Stimulated activated memory B cell treated with anti-CD40 and anti-IgM and Interleukin-4, amounts not matched to agents 10 μg/mL and 1 μg/mL and 100 μg/mL, for 72 hours (primary cell): ENCODE data around the gene ACTA2.

Experiments used
- ATAC-seq: fragments of 150-1000 bp; cut with Tn5 transposase; 2 replicates; pipeline ENCODE4 v1.10.0; 2021
- H3K27ac Mint-ChIP-seq: one replicate; pipeline ENCODE4 v1.8.0; 2022; ENCODE audit warnings: mild to moderate bottlenecking, mixed read lengths
- H3K27me3 Mint-ChIP-seq: one replicate; pipeline ENCODE4 v1.8.0; 2022; ENCODE audit warnings: mixed read lengths
- H3K36me3 Mint-ChIP-seq: one replicate; pipeline ENCODE4 v1.8.0; 2022; ENCODE audit warnings: mixed read lengths
- H3K4me1 Mint-ChIP-seq: one replicate; pipeline ENCODE4 v1.8.0; 2022; ENCODE audit warnings: mixed read lengths
- H3K4me3 Mint-ChIP-seq: one replicate; pipeline ENCODE4 v1.8.0; 2022; ENCODE audit warnings: mild to moderate bottlenecking, moderate library complexity, mixed read lengths
- H3K9me3 Mint-ChIP-seq: one replicate; pipeline ENCODE4 v1.8.0; 2022; ENCODE audit warnings: mixed read lengths

The ACTA2 gene

DNA sequence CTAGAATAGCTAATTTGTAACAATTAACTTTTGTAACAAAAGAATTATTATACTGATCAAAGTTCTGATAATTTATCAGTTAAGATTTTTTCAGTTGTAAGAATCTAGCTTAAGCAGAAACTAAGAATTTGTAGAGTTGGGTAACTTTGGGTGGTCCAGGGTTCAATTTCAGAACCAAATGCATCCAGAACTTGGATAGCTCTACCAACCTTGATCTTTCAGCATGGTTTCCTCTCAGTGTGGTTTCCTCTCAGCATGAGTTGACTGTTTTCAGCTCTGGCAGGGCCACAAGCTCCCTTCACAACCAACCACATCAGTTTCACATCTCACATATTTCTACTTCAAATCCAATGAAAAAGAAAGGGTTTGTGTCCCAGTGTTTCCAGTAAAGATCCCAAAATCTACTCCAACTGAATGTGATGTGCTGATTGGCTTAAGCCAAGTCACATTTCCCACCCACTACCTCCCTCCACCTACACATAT lies 34.7 kb upstream of the ACTA2 start:
- peaks cover 6% of the 10 kb centered on the region for H3K36me3 Mint-ChIP-seq
- H3K4me1 Mint-ChIP-seq: peaks cover 38% of the 10 kb centered on the region
- no peak overlapping the region for H3K4me3 Mint-ChIP-seq
- no peak overlapping the region for H3K27ac Mint-ChIP-seq
- no peaks in the 10 kb centered on the region for H3K27me3 Mint-ChIP-seq
- H3K9me3 Mint-ChIP-seq: peaks cover 6% of the 10 kb centered on the region
- ATAC-seq: no peak

DNA sequence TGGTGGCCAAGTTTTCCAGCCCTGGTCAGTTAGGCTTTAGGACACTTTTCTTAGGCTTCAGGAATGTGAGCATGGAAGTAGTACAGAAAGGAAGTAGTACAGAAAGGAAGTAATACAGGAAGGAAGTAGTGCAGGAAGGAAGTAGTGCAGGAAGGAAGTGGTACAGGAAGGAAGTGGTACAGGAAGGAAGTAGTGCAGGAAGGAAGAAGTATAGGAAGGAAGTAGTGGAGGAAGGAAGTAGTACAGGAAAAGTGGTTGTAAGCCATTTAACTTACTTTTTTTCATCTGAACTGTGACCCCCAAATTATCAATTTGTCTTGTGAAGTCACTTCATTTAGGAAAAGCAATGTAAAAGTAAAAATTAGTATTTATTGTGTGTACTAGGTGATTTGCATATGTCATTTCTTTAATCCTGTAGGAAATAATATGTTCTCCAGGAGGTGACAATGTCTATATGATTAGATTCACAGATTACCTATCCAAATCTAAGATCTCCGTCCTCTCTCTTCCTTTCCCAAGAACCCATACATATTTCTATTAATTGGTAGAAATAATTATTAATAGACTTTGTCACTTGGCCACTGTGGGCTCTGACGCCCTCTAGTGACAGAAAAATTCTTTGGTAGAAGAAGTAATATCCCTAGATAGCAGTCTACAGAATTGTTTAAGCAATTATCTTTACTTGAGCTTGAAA lies 34.1 kb upstream of the ACTA2 start:
- Mint-ChIP-seq H3K27ac (peak overlapping the region; percentile 33), H3K4me1 (peaks cover 34% of the 10 kb centered on the region)

DNA sequence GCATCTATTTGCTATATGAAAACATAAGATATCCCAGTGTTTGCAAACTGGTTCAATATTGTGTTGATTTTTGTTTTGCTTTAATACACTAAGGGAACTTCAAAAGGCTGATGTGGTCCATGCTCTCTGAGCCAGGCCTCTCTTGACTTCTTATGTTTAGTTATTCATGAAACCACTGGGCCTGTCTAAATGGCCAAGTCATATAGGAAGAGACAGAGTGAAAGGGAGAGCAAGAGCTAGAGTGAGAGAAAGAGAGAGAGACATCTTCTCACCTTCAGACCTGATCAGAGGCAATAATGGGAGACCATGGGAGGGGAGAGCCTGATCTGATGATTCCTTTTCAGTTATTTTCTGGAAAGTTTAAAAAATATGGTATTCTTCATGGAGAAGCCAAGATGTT lies 32.0 kb upstream of the ACTA2 start:
- Mint-ChIP-seq H3K4me3 (no peak overlapping the region), H3K27me3 (no peaks in the 10 kb centered on the region), H3K9me3 (peaks cover 6% of the 10 kb centered on the region), H3K4me1 (peaks cover 20% of the 10 kb centered on the region), H3K27ac (no peak overlapping the region), H3K36me3 (peaks cover 6% of the 10 kb centered on the region)
- no peak for ATAC-seq

More for the DNA sequence above, 34.1 kb upstream of the ACTA2 start:
- Mint-ChIP-seq H3K36me3 (peaks cover 6% of the 10 kb centered on the region), H3K4me3 (no peak overlapping the region), H3K9me3 (peaks cover 6% of the 10 kb centered on the region), H3K27me3 (no peaks in the 10 kb centered on the region)
- no peak for ATAC-seq

DNA sequence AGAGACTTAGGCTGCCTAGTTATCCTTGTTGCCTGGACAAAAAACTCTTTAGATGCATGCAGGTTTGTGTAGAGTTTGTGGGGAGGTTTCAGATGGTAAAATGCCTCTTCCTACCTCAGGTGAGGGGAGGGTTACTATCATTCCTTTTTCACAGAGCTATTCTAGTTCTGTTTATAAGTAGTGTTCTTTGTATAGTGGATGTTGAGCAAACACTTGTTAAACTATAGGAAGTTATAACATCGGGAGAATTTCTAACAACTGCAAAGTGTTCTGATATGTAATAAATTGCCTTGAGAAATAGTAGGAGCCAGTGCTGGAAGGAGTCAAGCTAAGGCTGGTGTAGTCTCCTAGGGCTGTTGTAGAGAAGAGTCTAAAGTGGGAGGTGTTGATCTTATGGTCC lies 31.4 kb upstream of the ACTA2 start:
- Mint-ChIP-seq H3K27ac (no peak overlapping the region), H3K36me3 (peaks cover 6% of the 10 kb centered on the region), H3K4me3 (no peak overlapping the region), H3K9me3 (peaks cover 6% of the 10 kb centered on the region), H3K4me1 (peaks cover 16% of the 10 kb centered on the region), H3K27me3 (no peaks in the 10 kb centered on the region)
- no peak for ATAC-seq

DNA sequence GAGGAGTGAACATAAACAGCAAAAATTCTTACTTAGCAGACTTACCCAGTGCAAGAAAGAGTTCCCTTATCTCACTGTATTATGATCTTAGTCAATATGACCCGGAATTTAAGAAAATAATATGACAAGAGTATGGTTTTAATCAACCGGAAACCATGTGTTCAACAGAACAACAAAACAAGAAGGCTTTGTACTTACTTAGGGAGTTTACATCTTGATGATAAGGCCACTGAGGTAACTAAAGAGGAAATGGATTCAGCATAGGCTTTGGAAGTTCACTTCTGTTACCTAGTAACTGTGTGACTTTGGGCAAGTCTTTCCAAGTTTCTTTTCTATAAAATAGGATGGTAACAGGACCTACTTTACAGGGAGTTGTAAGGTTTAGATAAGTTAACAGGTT lies 30.6 kb upstream of the ACTA2 start:
- ATAC-seq: no peak
- Mint-ChIP-seq H3K27ac (no peak overlapping the region), H3K36me3 (peaks cover 6% of the 10 kb centered on the region), H3K4me1 (peaks cover 16% of the 10 kb centered on the region), H3K4me3 (no peak overlapping the region), H3K27me3 (no peaks in the 10 kb centered on the region), H3K9me3 (peaks cover 6% of the 10 kb centered on the region)

DNA sequence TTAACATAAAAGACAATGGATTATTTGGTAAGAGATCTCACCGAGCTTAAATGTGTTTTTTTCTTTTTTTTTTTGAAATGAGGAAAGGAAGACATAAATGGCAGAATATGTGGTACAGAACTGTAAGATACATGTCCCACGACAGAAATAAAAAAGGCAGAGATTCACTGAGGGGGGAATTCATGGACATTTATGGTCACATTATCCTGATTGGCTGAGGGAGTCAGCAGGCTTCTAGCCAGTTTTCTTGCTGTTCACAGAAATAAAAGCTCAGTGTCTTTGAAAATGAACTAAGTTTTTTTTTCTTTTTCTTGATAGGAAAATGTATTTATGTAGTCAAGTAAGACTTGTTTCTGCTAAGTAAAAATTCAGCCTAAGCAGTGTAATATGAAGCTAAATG lies 29.8 kb upstream of the ACTA2 start:
- peaks cover 6% of the 10 kb centered on the region for H3K36me3 Mint-ChIP-seq
- H3K27me3 Mint-ChIP-seq: no peaks in the 10 kb centered on the region
- H3K9me3 Mint-ChIP-seq: peaks cover 4% of the 10 kb centered on the region
- peaks cover 16% of the 10 kb centered on the region for H3K4me1 Mint-ChIP-seq
- no peak for ATAC-seq
- no peak overlapping the region for H3K27ac Mint-ChIP-seq
- H3K4me3 Mint-ChIP-seq: no peak overlapping the region

DNA sequence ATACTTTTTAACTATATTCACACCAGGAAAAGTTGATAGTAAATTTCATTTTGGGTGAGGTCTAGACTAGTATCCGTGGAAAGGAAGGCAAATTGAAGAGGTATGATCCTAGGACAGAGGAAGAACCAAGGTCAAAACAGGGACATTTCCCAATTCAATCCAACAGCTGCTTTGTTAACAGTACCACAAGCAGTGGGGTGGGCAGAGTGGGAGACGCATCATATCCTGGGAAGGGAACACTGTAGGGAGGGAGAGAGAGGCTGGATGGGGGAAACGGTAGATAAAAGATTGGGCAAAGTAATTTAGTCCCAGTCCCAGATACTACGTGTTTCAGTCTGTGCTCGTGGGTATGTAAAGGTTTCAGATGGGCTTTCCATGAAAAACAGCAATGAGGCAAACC lies 28.9 kb upstream of the ACTA2 start:
- ATAC-seq: no peak
- Mint-ChIP-seq H3K27ac (no peak overlapping the region), H3K36me3 (peaks cover 3% of the 10 kb centered on the region), H3K9me3 (peaks cover 2% of the 10 kb centered on the region), H3K4me3 (no peak overlapping the region), H3K27me3 (no peaks in the 10 kb centered on the region), H3K4me1 (peaks cover 13% of the 10 kb centered on the region)

DNA sequence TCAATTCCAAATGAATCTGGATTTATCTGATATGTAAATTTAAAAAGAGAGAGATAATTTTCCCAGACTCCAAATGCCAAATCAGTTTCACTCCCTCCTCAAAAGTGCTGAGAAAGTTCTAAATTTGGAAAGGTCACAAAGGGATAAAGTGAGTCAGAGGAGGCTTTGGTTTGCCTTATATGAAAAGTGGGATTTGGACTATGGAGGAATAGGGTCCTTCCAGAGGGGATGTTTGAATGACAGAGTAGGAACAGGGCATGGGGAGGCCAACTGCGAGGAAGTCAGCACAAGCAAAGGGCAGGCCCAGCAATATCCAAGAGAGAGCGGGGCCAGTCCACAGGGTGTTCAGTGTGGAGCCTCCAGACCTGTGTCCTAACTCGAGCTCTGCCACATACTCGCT lies 28.2 kb upstream of the ACTA2 start:
- H3K27me3 Mint-ChIP-seq: no peaks in the 10 kb centered on the region
- no peak for ATAC-seq
- no peaks in the 10 kb centered on the region for H3K9me3 Mint-ChIP-seq
- peaks cover 10% of the 10 kb centered on the region for H3K4me1 Mint-ChIP-seq
- H3K27ac Mint-ChIP-seq: no peak overlapping the region
- no peak overlapping the region for H3K4me3 Mint-ChIP-seq
- H3K36me3 Mint-ChIP-seq: no peaks in the 10 kb centered on the region

DNA sequence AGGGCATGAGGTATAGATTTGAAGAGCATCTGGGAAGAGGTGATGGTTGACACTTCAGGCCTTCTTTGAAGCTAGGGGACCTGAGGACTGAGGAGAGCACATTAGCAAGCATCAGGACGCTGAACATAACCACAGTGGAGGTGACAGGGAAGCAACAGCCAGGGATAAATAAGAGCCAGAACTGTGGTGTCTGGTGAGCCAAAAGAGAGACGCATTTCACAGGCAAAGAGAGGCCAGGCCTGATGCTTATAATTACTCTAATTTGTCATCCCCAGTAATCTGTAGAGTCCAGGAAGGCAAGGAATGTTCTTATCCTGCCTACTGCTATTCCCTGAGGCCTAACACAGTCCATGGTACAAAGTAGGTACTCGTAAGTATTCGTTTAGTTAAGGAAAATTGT lies 27.7 kb upstream of the ACTA2 start:
- ATAC-seq: no peak
- H3K36me3 Mint-ChIP-seq: peaks cover under 1% of the 10 kb centered on the region
- H3K4me3 Mint-ChIP-seq: no peak overlapping the region
- H3K9me3 Mint-ChIP-seq: no peaks in the 10 kb centered on the region
- H3K27ac Mint-ChIP-seq: no peak overlapping the region
- peaks cover 13% of the 10 kb centered on the region for H3K4me1 Mint-ChIP-seq
- H3K27me3 Mint-ChIP-seq: no peaks in the 10 kb centered on the region

DNA sequence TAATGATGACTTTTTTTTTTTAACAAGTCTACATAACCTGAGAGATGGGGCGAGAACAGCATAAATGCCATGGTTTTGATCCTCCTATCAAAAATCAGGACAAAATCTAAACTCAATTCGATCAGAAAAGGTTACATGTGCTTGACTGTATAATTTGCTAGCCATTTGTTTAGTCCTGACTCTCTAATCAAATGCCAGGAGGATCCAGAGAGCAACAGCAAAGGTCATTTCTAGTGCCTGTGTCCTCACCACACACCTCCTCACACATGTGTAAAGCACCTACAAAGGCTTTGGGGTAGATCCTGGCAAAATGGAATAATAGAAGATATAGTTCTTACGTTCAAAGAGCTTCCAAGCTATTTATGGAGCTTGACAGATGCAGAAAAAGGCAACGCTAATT lies 27.0 kb upstream of the ACTA2 start:
- ATAC-seq: no peak
- Mint-ChIP-seq H3K4me1 (peaks cover 20% of the 10 kb centered on the region), H3K27ac (no peak overlapping the region), H3K4me3 (no peak overlapping the region), H3K27me3 (no peaks in the 10 kb centered on the region), H3K36me3 (peaks cover 5% of the 10 kb centered on the region), H3K9me3 (no peaks in the 10 kb centered on the region)

DNA sequence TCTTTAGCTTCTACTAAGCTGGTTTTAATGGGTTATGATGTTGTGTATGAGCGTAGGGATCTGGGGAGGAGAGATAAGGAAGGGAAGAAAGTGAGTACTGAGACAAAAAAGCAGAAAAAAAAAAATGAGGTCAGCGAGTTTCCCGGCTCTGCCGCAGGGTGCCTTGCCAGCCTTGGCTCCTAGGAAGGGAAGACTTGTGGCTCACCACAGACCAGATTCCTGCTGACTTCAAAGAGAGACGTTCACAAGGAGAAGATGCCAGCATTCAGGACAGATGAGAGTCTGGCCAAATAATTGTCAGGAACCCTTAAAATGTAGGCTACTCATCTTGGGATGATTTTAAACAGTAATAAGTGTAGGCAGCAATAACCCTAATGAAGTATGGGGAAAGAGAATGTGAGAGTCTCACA lies 26.6 kb upstream of the ACTA2 start:
- ATAC-seq: no peak

DNA sequence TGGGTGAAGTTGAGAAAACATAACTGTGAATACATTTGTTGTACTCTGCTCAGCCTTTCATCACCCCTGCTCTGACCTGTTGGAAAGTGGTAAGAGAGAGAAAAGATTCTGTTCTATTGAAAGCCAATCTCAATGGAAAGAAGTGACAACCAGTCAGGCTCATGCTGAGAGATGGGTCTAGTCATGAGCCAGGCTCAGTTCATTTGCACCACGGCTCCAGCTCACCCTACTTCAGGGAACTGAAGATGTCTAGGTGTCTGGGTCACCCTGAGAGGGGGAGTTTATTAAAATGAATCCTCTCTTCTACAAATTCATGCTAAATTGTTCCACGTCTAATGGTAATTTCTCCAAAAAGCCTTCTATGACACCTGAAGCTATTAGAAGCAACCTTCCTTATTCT lies 25.9 kb upstream of the ACTA2 start:
- Mint-ChIP-seq H3K27ac (no peak overlapping the region), H3K27me3 (no peaks in the 10 kb centered on the region), H3K4me1 (peaks cover 10% of the 10 kb centered on the region), H3K36me3 (peaks cover 5% of the 10 kb centered on the region), H3K9me3 (no peaks in the 10 kb centered on the region), H3K4me3 (no peak overlapping the region)
- no peak for ATAC-seq

More for the DNA sequence above, 26.6 kb upstream of the ACTA2 start:
- no peak overlapping the region for H3K4me3 Mint-ChIP-seq
- H3K9me3 Mint-ChIP-seq: no peaks in the 10 kb centered on the region
- H3K4me1 Mint-ChIP-seq: peaks cover 16% of the 10 kb centered on the region
- H3K36me3 Mint-ChIP-seq: peaks cover 5% of the 10 kb centered on the region
- no peaks in the 10 kb centered on the region for H3K27me3 Mint-ChIP-seq
- H3K27ac Mint-ChIP-seq: no peak overlapping the region

DNA sequence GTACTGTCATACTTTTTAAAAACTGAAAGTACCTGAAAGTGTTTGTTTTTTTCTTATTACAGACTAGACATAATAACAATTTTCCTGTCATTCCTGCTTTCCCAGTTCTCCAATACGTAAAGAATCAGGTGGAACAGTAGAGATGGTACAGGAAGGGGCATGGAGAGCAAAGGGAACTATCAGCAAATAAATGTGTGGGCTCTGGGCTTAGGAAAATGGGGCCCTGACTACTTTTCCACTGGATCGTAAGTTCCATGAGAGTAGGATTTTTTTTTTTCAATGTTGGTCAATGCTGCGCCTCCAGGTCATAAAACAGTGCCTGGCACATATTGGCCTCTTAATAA lies 22.8 kb upstream of the ACTA2 start:
- Mint-ChIP-seq H3K4me1 (peaks cover 10% of the 10 kb centered on the region), H3K36me3 (peaks cover 5% of the 10 kb centered on the region), H3K27ac (peak overlapping the region; percentile 100), H3K9me3 (no peaks in the 10 kb centered on the region), H3K4me3 (peak overlapping the region; percentile 100), H3K27me3 (no peaks in the 10 kb centered on the region)
- no peak for ATAC-seq

DNA sequence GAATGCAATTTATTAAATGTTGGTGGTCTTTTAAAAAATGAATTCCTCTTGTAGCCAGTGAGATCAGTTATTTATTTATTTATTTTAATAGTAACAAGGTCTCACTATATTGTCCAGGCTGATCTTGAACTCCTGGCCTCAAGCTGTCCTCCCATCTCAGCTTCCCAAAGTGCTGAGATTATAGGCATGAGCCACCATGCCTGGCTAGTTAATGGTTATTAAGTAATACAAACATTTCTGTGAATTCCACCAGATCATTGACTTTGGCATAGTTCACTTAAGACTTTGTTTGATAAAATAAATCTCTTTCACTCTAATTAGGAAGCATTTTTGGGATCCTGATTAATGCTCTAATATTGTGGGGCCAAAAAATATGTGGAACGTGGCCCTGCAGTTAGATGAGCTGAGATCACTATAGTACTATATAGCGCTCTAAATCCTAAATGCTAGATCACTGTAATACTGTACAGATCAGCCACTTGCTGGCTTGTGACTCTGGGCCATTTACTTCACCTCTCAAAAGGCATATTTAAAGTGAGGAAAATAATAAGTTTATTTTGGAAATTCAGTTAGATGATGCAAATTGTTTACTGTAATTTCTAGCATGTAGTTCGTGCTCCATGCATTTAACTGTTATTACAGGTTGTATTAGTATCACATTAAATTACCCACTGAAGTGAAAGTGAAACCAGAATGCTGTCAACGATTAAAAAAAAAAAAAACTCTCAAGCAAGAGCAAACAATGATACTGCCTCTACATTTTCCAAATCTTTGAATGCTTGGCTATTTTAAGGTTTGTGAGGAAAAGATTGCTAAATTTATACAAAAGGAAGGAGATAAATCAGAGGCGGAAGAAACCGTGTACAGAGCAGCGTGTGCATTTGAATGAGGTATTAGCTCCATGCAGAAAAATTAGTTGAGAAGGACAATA lies 22.1 kb upstream of the ACTA2 start:
- no peaks in the 10 kb centered on the region for H3K9me3 Mint-ChIP-seq
- H3K4me3 Mint-ChIP-seq: peak overlapping the region; percentile 100
- H3K27me3 Mint-ChIP-seq: no peaks in the 10 kb centered on the region
- H3K27ac Mint-ChIP-seq: peak overlapping the region; percentile 100
- H3K4me1 Mint-ChIP-seq: peaks cover 10% of the 10 kb centered on the region
- peaks cover 5% of the 10 kb centered on the region for H3K36me3 Mint-ChIP-seq
- no peak for ATAC-seq

DNA sequence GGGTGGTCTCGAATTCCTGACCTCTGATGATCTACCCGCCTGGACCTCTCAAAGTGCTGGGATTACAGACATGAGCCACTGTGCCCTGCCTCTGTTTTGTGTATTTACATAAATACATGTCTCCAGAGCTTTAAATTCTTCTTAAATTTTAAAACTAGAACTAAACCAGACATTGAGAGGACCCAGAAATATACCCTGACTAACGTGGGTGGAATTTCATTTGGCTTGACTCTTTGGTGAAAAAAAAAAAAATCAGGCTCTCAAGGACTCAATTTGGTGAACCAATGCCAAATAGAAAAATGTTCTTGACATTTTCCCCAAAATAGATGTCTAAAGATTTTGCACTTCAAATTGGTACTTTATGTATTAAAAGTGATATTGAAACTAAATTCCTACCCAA lies 21.4 kb upstream of the ACTA2 start:
- Mint-ChIP-seq H3K36me3 (peaks cover 5% of the 10 kb centered on the region), H3K4me3 (no peak overlapping the region), H3K9me3 (no peaks in the 10 kb centered on the region), H3K27ac (no peak overlapping the region), H3K4me1 (peaks cover 10% of the 10 kb centered on the region), H3K27me3 (no peaks in the 10 kb centered on the region)
- ATAC-seq: no peak
